GM12865 (cell line): ENCODE results near the gene SPATS2.

Experiments used
- DNase-seq: peaks from one replicate; pipeline ENCODE4 v3.0.0; 2010; ENCODE audit warnings: low read depth
- H3K4me3 ChIP-seq: 2 replicates; pipeline ENCODE4 v1.5.1; 2011; ENCODE audit warnings: mild to moderate bottlenecking, low read depth, low read length, control low read depth
- TF ChIP-seq, protein P1 (sequence below): IDR thresholded peaks from 2 replicates; pipeline ENCODE4 v1.5.1; 2011; ENCODE audit warnings: low read length, control low read depth, low read depth, inconsistent platforms; ENCODE audit not compliant: insufficient read depth; ENCODE audit errors: missing control alignments

Gene SPATS2

DNA sequence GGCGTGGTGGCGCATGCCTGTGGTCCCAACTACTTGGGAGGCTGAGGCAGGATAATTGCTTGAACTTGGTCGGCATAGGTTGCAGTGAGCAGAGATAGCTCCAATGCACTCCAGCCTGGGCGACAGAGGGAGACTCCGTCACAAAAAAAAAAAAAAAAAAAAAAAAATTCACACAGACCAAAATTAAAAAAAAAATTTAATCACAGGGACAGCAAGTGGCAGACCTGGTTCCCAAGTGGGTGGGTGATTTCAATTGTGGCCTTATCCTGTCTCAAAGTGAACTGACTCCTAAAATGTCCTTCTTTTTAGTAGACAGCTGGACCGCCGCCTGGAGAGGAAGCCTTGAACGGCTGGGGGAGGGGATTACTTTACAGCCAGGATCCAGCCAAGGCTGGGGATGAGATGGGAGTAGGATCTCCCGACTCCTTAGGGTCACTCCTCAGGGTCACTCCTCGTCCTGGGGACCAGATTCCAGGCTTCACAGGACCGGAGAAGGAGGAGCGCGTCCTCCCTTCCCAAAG is 170.0 kb downstream of the SPATS2 start:
- no peak overlapping the region for H3K4me3 ChIP-seq
- TF ChIP-seq, protein P1, sequence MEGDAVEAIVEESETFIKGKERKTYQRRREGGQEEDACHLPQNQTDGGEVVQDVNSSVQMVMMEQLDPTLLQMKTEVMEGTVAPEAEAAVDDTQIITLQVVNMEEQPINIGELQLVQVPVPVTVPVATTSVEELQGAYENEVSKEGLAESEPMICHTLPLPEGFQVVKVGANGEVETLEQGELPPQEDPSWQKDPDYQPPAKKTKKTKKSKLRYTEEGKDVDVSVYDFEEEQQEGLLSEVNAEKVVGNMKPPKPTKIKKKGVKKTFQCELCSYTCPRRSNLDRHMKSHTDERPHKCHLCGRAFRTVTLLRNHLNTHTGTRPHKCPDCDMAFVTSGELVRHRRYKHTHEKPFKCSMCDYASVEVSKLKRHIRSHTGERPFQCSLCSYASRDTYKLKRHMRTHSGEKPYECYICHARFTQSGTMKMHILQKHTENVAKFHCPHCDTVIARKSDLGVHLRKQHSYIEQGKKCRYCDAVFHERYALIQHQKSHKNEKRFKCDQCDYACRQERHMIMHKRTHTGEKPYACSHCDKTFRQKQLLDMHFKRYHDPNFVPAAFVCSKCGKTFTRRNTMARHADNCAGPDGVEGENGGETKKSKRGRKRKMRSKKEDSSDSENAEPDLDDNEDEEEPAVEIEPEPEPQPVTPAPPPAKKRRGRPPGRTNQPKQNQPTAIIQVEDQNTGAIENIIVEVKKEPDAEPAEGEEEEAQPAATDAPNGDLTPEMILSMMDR = no peak
- no peak for DNase-seq

DNA sequence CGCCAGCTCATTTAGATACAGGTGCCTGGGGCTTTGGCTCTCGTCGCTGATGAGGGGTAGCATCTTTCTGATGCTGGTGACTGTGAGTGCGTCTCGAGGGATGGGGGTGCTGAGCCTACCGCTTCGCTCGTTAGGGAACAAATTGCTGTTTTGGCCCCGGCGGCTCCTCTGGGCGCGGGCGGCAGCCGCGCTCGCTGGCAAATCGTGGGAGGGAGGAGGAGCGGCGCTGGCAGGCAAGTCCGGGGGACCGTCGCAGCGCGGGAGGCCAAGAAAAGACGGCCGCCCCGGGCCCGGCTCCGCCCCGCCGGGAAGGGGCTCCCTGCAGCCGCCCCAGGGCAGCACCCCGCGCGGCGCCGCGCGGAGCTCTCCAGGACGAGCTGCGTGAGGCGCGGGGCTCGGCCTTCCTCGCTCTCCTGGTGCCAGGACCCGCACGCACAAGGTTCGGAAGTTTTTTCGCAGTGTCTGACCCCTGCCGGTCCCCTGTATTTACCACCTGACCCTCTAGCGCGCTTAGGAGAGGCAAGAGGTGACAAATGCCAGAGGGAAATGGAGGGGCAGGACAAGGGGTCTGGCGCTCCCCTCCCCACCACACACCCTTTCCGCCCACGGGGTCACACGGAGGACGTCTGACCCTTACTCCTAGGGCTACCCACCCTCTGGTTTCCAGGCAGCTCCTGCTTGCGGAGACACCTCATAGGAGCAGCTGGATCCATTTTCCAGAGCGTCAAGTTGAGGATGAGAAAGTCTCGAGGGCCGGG is 170.7 kb downstream of the SPATS2 start:
- no peak for DNase-seq
- TF ChIP-seq, protein P1 = no peak
- peak overlapping the region; percentile 31; the same call in 1 of the 2 replicates for H3K4me3 ChIP-seq

DNA sequence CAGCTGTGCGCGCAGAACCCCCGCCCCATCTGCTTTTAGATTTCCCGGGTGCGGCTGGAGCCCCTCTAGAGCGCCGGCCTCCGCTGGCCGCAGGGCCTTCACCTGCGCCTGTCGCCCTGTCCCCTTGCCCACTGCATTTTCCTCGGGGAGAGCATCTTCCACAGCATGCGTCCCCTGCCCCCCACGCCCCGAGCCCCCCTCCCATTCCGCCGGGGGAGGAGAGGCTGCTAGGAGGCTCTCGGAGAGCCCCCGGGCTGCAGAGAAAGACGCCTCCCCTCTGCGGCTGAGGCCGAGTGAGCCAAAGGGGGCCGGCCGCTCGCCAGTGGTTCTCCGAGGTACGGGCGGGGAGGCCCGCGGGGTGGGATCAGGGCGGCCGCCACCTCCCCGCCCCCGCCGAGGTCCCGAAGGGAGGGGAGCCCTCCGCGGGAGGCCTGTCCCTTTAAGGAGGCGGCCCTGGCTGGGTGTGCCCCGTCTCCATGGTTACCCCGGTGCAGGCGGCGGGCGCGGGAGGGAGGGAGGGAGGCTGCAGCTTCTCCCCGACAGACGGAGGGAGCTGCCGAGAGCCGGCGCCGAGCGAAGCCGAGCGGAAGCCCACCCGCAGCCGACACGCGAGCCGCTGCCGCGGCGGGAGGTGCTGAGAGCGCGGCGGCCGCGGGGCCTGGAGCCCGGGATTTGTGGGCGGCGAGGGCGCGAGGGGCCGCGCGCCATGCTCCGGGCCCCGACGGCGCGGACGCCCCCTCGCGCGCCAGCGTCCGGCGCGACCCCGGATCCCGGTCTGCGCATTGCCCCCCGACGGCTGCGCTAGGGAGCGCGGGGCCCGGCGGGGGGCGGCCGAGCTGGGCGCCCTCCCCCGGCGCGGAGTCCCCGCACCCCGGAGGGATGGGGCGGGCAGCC is 171.5 kb downstream of the SPATS2 start, which contains the start of gene KCNH3:
Gene KCNH3, plus strand, starts transcription at position 521 of the 894 bp plus-strand sequence. CDS start 387 bp downstream, outside the sequence.
- TF ChIP-seq, protein P1 = no peak
- peak; percentile 85 for DNase-seq

DNA sequence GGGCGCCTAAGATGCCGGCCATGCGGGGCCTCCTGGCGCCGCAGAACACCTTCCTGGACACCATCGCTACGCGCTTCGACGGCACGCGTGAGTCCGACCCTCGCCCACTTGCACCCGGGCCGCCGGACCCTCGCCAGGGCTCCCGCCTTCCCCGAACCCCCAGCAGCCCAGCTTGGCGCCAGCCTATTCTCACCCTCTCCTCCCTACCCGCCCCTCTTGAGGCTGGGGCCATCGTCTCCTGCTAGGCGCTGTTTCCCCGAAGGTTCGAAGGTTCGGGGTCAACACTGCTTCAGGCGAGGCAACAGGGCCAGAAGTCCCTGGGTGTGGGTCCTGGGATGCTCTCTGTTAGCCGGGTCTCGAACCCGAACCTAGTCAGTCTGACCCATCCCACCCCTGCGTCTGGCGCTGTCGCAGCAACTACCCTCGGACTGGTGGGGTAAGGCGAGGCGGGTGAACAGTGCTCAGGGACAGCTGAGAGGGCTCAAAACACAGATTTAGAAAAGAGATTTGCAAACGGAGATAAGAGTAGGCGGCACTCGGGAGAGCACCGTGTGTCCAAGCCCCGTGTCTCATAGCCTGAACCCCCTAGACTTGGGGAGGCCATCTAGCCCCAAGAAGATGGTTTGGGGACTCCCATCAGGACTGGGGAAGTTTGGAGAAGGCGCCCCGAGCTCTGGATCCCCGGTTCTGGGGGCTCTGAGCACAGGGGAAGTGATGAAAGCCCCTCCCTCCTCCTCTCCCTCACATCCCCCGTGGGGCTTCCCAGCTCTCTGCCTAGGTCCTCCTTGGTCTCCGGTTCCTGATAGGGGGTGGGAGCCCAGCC is 172.4 kb downstream of the SPATS2 start:
- no peak overlapping the region for H3K4me3 ChIP-seq
- DNase-seq = no peak
- TF ChIP-seq, protein P1 = no peak

More for the DNA sequence above, 171.5 kb downstream of the SPATS2 start, which contains the start of gene KCNH3:
- peak within 1 kb of the TSS; percentile 31 for H3K4me3 ChIP-seq

DNA sequence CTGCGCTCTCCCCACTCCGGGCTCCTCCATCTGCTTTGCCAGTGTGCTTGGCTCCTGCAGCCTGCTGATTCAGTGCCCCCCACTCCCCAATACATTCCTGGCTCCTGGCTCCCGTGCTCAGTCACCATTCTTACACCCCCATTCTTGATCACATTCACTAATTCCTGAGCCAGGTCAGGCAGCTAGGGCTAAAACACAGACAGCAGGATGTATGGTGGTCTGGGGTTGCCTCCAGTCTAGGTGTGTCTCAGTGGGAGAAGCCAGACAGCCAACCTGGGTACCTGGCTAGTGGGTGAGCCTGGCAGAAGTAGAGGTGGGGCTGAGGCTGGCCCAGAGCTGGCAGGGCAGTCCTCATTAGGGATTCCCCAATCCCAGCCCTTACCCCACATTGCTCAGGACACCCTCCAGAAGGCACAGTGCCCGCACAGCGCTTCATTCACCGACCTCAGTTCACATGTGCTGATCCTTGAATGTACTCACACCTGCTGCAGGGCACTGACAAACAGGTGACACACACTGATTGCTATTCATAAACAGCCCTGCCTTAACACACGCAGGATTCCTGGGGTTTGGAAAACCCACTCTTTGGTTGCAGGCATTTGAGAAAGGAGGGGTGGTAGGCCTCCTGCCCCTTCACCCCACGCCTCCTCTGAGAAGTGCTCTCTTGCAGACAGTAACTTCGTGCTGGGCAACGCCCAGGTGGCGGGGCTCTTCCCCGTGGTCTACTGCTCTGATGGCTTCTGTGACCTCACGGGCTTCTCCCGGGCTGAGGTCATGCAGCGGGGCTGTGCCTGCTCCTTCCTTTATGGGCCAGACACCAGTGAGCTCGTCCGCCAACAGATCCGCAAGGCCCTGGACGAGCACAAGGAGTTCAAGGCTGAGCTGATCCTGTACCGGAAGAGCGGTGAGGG is 173.2 kb downstream of the SPATS2 start:
- H3K4me3 ChIP-seq = no peak overlapping the region
- no peak for DNase-seq
- TF ChIP-seq, protein P1 = no peak
